PC-3 (cell line): ENCODE data around the gene PGA4. TPM values are rescaled to one million over a fixed set of nuclear protein-coding genes. Genes with fewer than 3 reads are reported as not detected.
A peak's percentile ranks its signal among the peaks of the same experiment; 100 is the strongest.

Experiments
- ATAC-seq: fragments of 200-7000 bp; cut with Tn5 transposase; 2 replicates; pipeline ENCODE4 v1.9.1; 2020; ENCODE audit warnings: mild to moderate bottlenecking, moderate library complexity
- BruUV-seq: library from RNA; stranded (reverse); fragments of 400-500 nt; replicated peaks from 2 replicates; lab custom pipeline; 2021; lab: Mats Ljungman, UMichigan
- CTCF ChIA-PET: fragments of 300-600 bp; sonication (Branson Sonifier 250); formaldehyde crosslinking; loops from one replicate; lab custom pipeline; 2022; ENCODE audit warnings: antibody characterized with exemption; lab: Charles Lee
- POLR2A ChIA-PET: fragments of 300-600 bp; sonication (Branson Sonifier 250); formaldehyde crosslinking; loops from one replicate; lab custom pipeline; 2022; ENCODE audit warnings: antibody characterized with exemption; ENCODE audit not compliant: unreplicated experiment; lab: Charles Lee
- DNase-seq: peaks from one replicate; pipeline ENCODE4 v3.0.0-alpha.2; 2015
- H2AFZ ChIP-seq: fragments of 300-600 bp; sonication (generic); 2 replicates; pipeline ENCODE4 v1.6.0; 2016; ENCODE audit warnings: antibody characterized with exemption, low read length
- H3F3A ChIP-seq: fragments of 300-600 bp; sonication (generic); one replicate; pipeline ENCODE4 v1.6.0; 2017; ENCODE audit warnings: antibody characterized with exemption, low read length, control low read depth, mild to moderate bottlenecking; ENCODE audit not compliant: unreplicated experiment
- H3K27ac ChIP-seq: fragments of 300-600 bp; sonication (generic); 2 replicates; pipeline ENCODE4 v1.5.1; 2016; ENCODE audit warnings: mild to moderate bottlenecking, low read length
- H3K27me3 ChIP-seq: fragments of 300-600 bp; sonication (generic); 2 replicates; pipeline ENCODE4 v1.6.1; 2016; ENCODE audit warnings: low read length, mixed read lengths
- H3K36me3 ChIP-seq: fragments of 300-600 bp; sonication (generic); 2 replicates; pipeline ENCODE4 v1.6.1; 2016; ENCODE audit warnings: low read depth, mixed run types, low read length, mixed read lengths
- H3K4me1 ChIP-seq: fragments of 300-600 bp; sonication (generic); 2 replicates; pipeline ENCODE4 v1.5.1; 2016; ENCODE audit warnings: low read length; ENCODE audit not compliant: insufficient read depth
- H3K4me2 ChIP-seq: fragments of 300-600 bp; sonication (generic); 2 replicates; pipeline ENCODE4 v1.6.0; 2016; ENCODE audit warnings: low read length
- H3K4me3 ChIP-seq: fragments of 300-600 bp; sonication (generic); 2 replicates; pipeline ENCODE4 v1.5.1; 2016; ENCODE audit warnings: mild to moderate bottlenecking, low read length, mixed read lengths
- H3K79me2 ChIP-seq: fragments of 300-600 bp; sonication (generic); 2 replicates; pipeline ENCODE4 v1.6.1; 2017; ENCODE audit warnings: low read length, mixed read lengths
- H3K9ac ChIP-seq: fragments of 300-600 bp; sonication (generic); 2 replicates; pipeline ENCODE4 v1.6.0; 2016; ENCODE audit warnings: mild to moderate bottlenecking, low read length
- H3K9me2 ChIP-seq: fragments of 300-600 bp; sonication (generic); replicated peaks from 2 replicates; pipeline ENCODE4 v1.6.1; 2016; ENCODE audit warnings: mixed run types, low read length, mixed read lengths
- H3K9me3 ChIP-seq: fragments of 300-600 bp; sonication (generic); 2 replicates; pipeline ENCODE4 v1.6.1; 2016; ENCODE audit warnings: low read length, mixed read lengths
- H4K20me1 ChIP-seq: fragments of 300-600 bp; sonication (generic); 2 replicates; pipeline ENCODE4 v1.6.1; 2016; ENCODE audit warnings: low read length, mixed read lengths
- CTCF ChIP-seq: fragments of 300-600 bp; sonication (generic); conservative IDR thresholded peaks from 2 replicates; pipeline ENCODE4 v1.5.1; 2017; ENCODE audit warnings: antibody characterized with exemption, low read depth, mild to moderate bottlenecking, low read length
- EZH2 ChIP-seq: fragments of 300-600 bp; sonication (generic); IDR thresholded peaks from one replicate; pipeline ENCODE4 v1.6.1; 2017; ENCODE audit warnings: antibody characterized with exemption, mild to moderate bottlenecking, low read length; ENCODE audit not compliant: unreplicated experiment
- EZH2phosphoT487 ChIP-seq: fragments of 300-600 bp; sonication (generic); IDR thresholded peaks from 2 replicates; pipeline ENCODE4 v1.6.1; 2018; ENCODE audit warnings: mild to moderate bottlenecking, antibody characterized with exemption, low read length, borderline replicate concordance
- intact Hi-C: fragments of 100-400 bp; cut with micrococcal nuclease; formaldehyde crosslinking; loops from 2 replicates; pipeline ENCODE4 v1.9.0; 2023
- total RNA-seq: library from RNA; depleted of rRNA; stranded (reverse); fragments of >200 nt; gene quantifications from 2 replicates; pipeline ENCODE4 v1.2.3, GENCODE V29; 2014

PGA4 gene
- total RNA-seq, 1 experiment from 2014 or later = not detected

- Histone ChIP-seq H3F3A (no peaks in the 10 kb centered on the region), H3K4me2 (no peak overlapping the region), H4K20me1 (no peaks in the 10 kb centered on the region), H3K9me3 (no peaks in the 10 kb centered on the region), H3K27me3 (peaks cover 23% of the 10 kb centered on the region; the same call in 1 of the 2 replicates), H3K27ac (no peak overlapping the region), H3K4me3 (no peak overlapping the region), H3K9ac (no peak overlapping the region), H3K79me2 (no peaks in the 10 kb centered on the region), H3K9me2 (no peaks in the 10 kb centered on the region), H3K4me1 (no peaks in the 10 kb centered on the region), H3K36me3 (no peaks in the 10 kb centered on the region), H2AFZ (no peak overlapping the region)
- DNase-seq (no peak), ATAC-seq (no peak)
- no peak for TF ChIP-seq EZH2phosphoT487
- TF ChIP-seq CTCF = no peak
- TF ChIP-seq EZH2 = no peak
- POLR2A ChIA-PET = no interaction called here
- intact Hi-C loops = no loop called here
- no TSS peak for BruUV-seq
- CTCF ChIA-PET = no interaction called here
Observed at GRCh38 chr11:61183645-61184044, 38.5 kb upstream of the PGA4 start.

- Histone ChIP-seq H3K4me1 (no peaks in the 10 kb centered on the region), H2AFZ (no peak overlapping the region), H3K36me3 (no peaks in the 10 kb centered on the region), H3K9me2 (no peaks in the 10 kb centered on the region), H3K27ac (no peak overlapping the region), H3F3A (no peaks in the 10 kb centered on the region), H3K27me3 (no peaks in the 10 kb centered on the region), H4K20me1 (no peaks in the 10 kb centered on the region), H3K4me3 (no peak overlapping the region), H3K79me2 (no peaks in the 10 kb centered on the region), H3K9ac (no peak overlapping the region), H3K9me3 (peaks cover 6% of the 10 kb centered on the region), H3K4me2 (no peak overlapping the region)
- TF ChIP-seq CTCF (no peak), EZH2 (no peak), EZH2phosphoT487 (no peak)
- no peak for ATAC-seq
- BruUV-seq = no TSS peak
- POLR2A ChIA-PET = interaction anchor here (0.6 kb wide), 1 partner anchor 259 kb away, joined by 3 read pairs; no protein-coding TSS in a partner anchor
- DNase-seq = no peak
- intact Hi-C loops = loop anchor here (2.0 to 5.0 kb wide), 2 partner anchors 269 to 356 kb away; no protein-coding TSS in a partner anchor
- CTCF ChIA-PET = interaction anchor here (0.9 kb wide), 1 partner anchor 8 kb away, joined by 3 read pairs; no protein-coding TSS in a partner anchor
Observed at GRCh38 chr11:61186504-61186903, 35.6 kb upstream of the PGA4 start.

- peak; percentile 91 for DNase-seq
- Histone ChIP-seq H3K9ac (no peak overlapping the region), H3K27ac (no peak overlapping the region), H3K4me2 (no peak overlapping the region), H3K79me2 (no peaks in the 10 kb centered on the region), H3F3A (no peaks in the 10 kb centered on the region), H3K9me3 (peaks cover 6% of the 10 kb centered on the region), H3K27me3 (no peaks in the 10 kb centered on the region), H4K20me1 (no peaks in the 10 kb centered on the region), H3K4me1 (no peaks in the 10 kb centered on the region), H3K9me2 (no peaks in the 10 kb centered on the region), H2AFZ (no peak overlapping the region), H3K4me3 (no peak overlapping the region), H3K36me3 (no peaks in the 10 kb centered on the region)
- peak; percentile 87 for ATAC-seq
- intact Hi-C loops = loop anchor here (1.0 to 5.0 kb wide), 5 partner anchors 58 to 412 kb away; no protein-coding TSS in a partner anchor
- POLR2A ChIA-PET = no interaction called here
- BruUV-seq = no TSS peak
- TF ChIP-seq EZH2 (no peak), CTCF (peak; percentile 94), EZH2phosphoT487 (no peak)
- CTCF ChIA-PET = interaction anchor here (0.7 kb wide), 1 partner anchor 29 kb away, joined by 3 read pairs; no protein-coding TSS in a partner anchor
Observed at GRCh38 chr11:61187505-61188130, 34.5 kb upstream of the PGA4 start.
